Endothelial cell of umbilical vein (primary cell): ENCODE measurements around the gene RIMBP3C. TPM values are rescaled to one million over a fixed set of nuclear protein-coding genes. Genes with fewer than 3 reads are reported as not detected.

Experiments used
- BruUV-seq: library from RNA; stranded (reverse); fragments of 400-500 nt; replicated peaks from 2 replicates; lab custom pipeline; 2021; lab: Mats Ljungman, UMichigan
- CTCF ChIA-PET: fragments of 300-600, 350-600 bp; sonication (Branson Sonifier 250); formaldehyde crosslinking; loops from one replicate; lab custom pipeline; 2021; ENCODE audit warnings: antibody characterized with exemption, inconsistent platforms; lab: Charles Lee
- POLR2A ChIA-PET: fragments of 300-600, 350-600 bp; sonication (Branson Sonifier 250); formaldehyde crosslinking; loops from one replicate; lab custom pipeline; 2021; ENCODE audit warnings: antibody characterized with exemption, inconsistent platforms; lab: Charles Lee
- DNase-seq: peaks from one replicate; pipeline ENCODE4 v3.0.0-alpha.2; 2011; ENCODE audit warnings: low read depth, low spot score
- FAIRE-seq: peaks from 2 replicates; lab custom pipeline; 2011; peaks lifted over from hg19 to GRCh38; lab: Jason Lieb, UNC
- H2AFZ ChIP-seq: 2 replicates; pipeline ENCODE4 v1.6.0; 2012; ENCODE audit warnings: low read depth, low read length, control low read depth, inconsistent platforms
- H3K27ac ChIP-seq: 2 replicates; pipeline ENCODE4 v1.5.1; 2011; ENCODE audit warnings: low read depth, mild to moderate bottlenecking, control low read depth, low read length, moderate library complexity; ENCODE audit not compliant: insufficient read depth
- H3K27me3 ChIP-seq, 2 experiments: 2 replicates each; pipeline versions ENCODE4 v1.6.0 to v1.6.1; 2011; ENCODE audit warnings: low read length in 2 of 2, mixed read lengths in 1 of 2; ENCODE audit not compliant: control insufficient read depth in 2 of 2, insufficient read depth in 2 of 2
- H3K36me3 ChIP-seq, 2 experiments: 2 replicates in 1 of 2; 3 replicates in 1 of 2; pipeline ENCODE4 v1.5.1; 2011; ENCODE audit warnings: low read length in 2 of 2, mild to moderate bottlenecking in 1 of 2, moderate library complexity in 1 of 2; ENCODE audit not compliant: control insufficient read depth in 2 of 2, insufficient read depth in 2 of 2; ENCODE audit errors: extremely low read depth in 1 of 2
- H3K4me1 ChIP-seq: 3 replicates; pipeline ENCODE4 v1.5.1; 2011; ENCODE audit warnings: mild to moderate bottlenecking, low read length; ENCODE audit not compliant: control insufficient read depth, insufficient read depth; ENCODE audit errors: extremely low read depth
- H3K4me2 ChIP-seq: 2 replicates; pipeline ENCODE4 v1.6.1; 2011; ENCODE audit warnings: low read length, control low read depth, mixed read lengths; ENCODE audit not compliant: insufficient read depth
- H3K4me3 ChIP-seq, 3 experiments: fragments of 200-600 bp in 1 of 3; sonication (generic), shearing (Covaris generic) in 1 of 3; replicated peaks in 1 of 3; 2 replicates each; pipeline ENCODE4 v1.5.1; 2011 to 2016; ENCODE audit warnings: control low read depth in 3 of 3, low read length in 3 of 3, mild to moderate bottlenecking in 2 of 3, inconsistent platforms in 1 of 3, low read depth in 1 of 3, moderate library complexity in 1 of 3; ENCODE audit not compliant: insufficient read depth in 1 of 3
- H3K79me2 ChIP-seq: 2 replicates; pipeline ENCODE4 v1.6.0; 2012; ENCODE audit warnings: low read length, inconsistent platforms; ENCODE audit not compliant: control insufficient read depth, insufficient read depth
- H3K9ac ChIP-seq: replicated peaks from 2 replicates; pipeline ENCODE3; 2011; ENCODE audit warnings: low read length, control low read depth; ENCODE audit not compliant: insufficient read depth; ENCODE audit errors: extremely low read depth
- H3K9me1 ChIP-seq: replicated peaks from 3 replicates; pipeline ENCODE4 v1.6.0; 2011; ENCODE audit warnings: mild to moderate bottlenecking, low read length; ENCODE audit not compliant: control insufficient read depth, insufficient read depth; ENCODE audit errors: extremely low read depth
- H3K9me3 ChIP-seq: replicated peaks from 2 replicates; pipeline ENCODE4 v1.5.1; 2012; ENCODE audit warnings: low read length, inconsistent platforms; ENCODE audit not compliant: control insufficient read depth, insufficient read depth
- H4K20me1 ChIP-seq: replicated peaks from 2 replicates; pipeline ENCODE3; 2011; ENCODE audit warnings: mild to moderate bottlenecking, low read length; ENCODE audit not compliant: control insufficient read depth, insufficient read depth; ENCODE audit errors: extremely low read depth
- EZH2 ChIP-seq: IDR thresholded peaks from 2 replicates; pipeline ENCODE4 v1.6.1; 2012; ENCODE audit warnings: borderline replicate concordance, low read depth, mild to moderate bottlenecking, moderate library complexity, low read length, inconsistent platforms; ENCODE audit not compliant: severe bottlenecking
- JUN ChIP-seq: IDR thresholded peaks from 2 replicates; pipeline ENCODE4 v1.6.1; 2011; ENCODE audit warnings: borderline replicate concordance, low read depth; ENCODE audit not compliant: insufficient read length, insufficient read depth
- POLR2A ChIP-seq: IDR thresholded peaks from 2 replicates; pipeline ENCODE4 v1.6.1; 2012; ENCODE audit warnings: low read depth, mild to moderate bottlenecking, control low read depth, low read length
- POLR2AphosphoS5 ChIP-seq: IDR thresholded peaks from 2 replicates; pipeline ENCODE4 v1.6.1; 2012; ENCODE audit warnings: low read depth, mild to moderate bottlenecking, control low read depth, low read length, moderate library complexity; ENCODE audit not compliant: insufficient read depth
- dilution Hi-C: fragments of 300-500 bp; cut with MboI; formaldehyde crosslinking; loops from one replicate; pipeline ENCODE4 v1.15.0; 2019; ENCODE audit warnings: low sequenced_read_pairs; ENCODE audit not compliant: extremely low pct_ligation_motif_present
- intact Hi-C: fragments of 100-400 bp; cut with micrococcal nuclease; formaldehyde crosslinking; loops from one replicate; pipeline ENCODE4 v1.10.0; 2022
- polyA plus RNA-seq, 4 experiments: library from polyadenylated mRNA; depleted of rRNA in 3 of 4; stranded (reverse) in 3 of 4; unstranded in 1 of 4; fragments of >200 nt; gene quantifications; 2 replicates each; pipeline versions ENCODE4 v1.2.1 to v1.2.3, GENCODE V29; 2011 to 2012; ENCODE audit warnings: missing spikeins in 1 of 4
- total RNA-seq: library from RNA; stranded (reverse); gene quantifications from 2 replicates; pipeline ENCODE4 v1.2.3, GENCODE V29; 2021

The RIMBP3C gene
- total and polyA plus RNA-seq, 2 donors (not counting 3 experiments of a cell fraction or from before 2014, with no cell fraction given), result 0.04 to 0.09 TPM

DNA sequence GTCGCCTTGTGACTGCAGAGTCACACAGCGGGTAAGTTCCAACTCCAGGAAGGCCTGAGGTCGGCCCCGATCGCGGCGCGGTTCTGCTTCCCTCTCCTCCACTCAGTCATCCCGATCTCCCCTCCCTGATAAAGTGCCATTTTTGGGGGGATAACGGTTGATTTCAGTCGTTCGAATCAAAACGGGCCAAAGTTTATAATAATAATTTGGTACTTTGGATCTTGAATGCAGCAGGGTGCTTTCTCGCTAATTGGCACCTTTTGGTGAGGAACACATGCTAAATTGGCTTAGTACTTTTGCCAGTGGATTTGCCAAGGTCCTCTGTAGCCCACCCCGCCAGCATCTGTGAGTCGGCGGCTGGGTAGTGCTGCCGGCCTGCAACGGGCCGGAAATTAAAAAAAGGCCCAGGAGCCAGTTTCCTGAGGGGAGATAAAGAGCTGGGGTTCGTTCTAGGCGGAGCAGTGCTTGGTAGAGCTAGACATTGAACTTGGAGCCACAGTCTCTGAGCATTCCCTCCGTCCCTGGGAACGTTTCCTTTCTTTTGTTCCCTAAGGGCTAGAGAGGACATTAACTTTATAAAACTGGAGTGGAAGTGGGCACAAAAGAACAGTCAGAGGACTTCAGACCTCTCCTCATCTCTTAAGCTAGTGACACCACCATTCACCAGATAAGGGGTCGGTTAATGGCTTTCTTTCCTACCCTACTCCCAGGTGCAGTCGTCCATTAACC is 17.2 kb upstream of the RIMBP3C start:
- TF ChIP-seq JUN (no peak), POLR2AphosphoS5 (peak; percentile 51), EZH2 (no peak), POLR2A (peak; percentile 64)
- dilution Hi-C loops (no loop called here), intact Hi-C loops (no loop called here)
- Histone ChIP-seq H3K36me3 (peaks cover 0 to 3% of the 10 kb centered on the region in 2 experiments), H3K9me3 (no peaks in the 10 kb centered on the region), H3K9ac (peak overlapping the region; percentile 96), H3K9me1 (no peaks in the 10 kb centered on the region), H3K27ac (peak overlapping the region; percentile 83), H3K4me3 (peak overlapping the region; percentile 69 to 78 (median 69)), H3K79me2 (peaks cover 59% of the 10 kb centered on the region), H4K20me1 (peaks cover 13% of the 10 kb centered on the region), H2AFZ (no peak overlapping the region), H3K4me2 (peak overlapping the region; percentile 92), H3K4me1 (peaks cover 22% of the 10 kb centered on the region), H3K27me3 (peaks cover 0 to 1% of the 10 kb centered on the region in 2 experiments)
- ChIA-PET CTCF (interaction anchor here (0.7 to 1.8 kb wide), 5 partner anchors 34 to 78 kb away, joined by 4 to 8 read pairs (median 4); no protein-coding TSS in a partner anchor), POLR2A (interaction anchor here (0.6 to 1.0 kb wide), 3 partner anchors 10 to 1520 kb away, joined by 4 to 5 read pairs (median 5); no protein-coding TSS in a partner anchor)
- DNase-seq (peak; percentile 57), FAIRE-seq (peak; percentile 74)
- no TSS peak for BruUV-seq
